A673 (cell line): ENCODE results near the gene MAP2K3.

Experiments used
- CTCF ChIP-seq: fragments of 300-800, 200-600 bp; sonication (generic); conservative IDR thresholded peaks from 2 replicates; pipeline ENCODE4 v1.5.1; 2017; ENCODE audit warnings: low read depth, mild to moderate bottlenecking, antibody characterized with exemption, low read length, moderate library complexity, mixed read lengths
- EZH2 ChIP-seq: fragments of 200-600 bp; sonication (generic); IDR thresholded peaks from 2 replicates; pipeline ENCODE4 v1.6.1; 2017; ENCODE audit warnings: borderline replicate concordance, low read depth, mild to moderate bottlenecking, mixed read lengths, antibody characterized with exemption, low read length; ENCODE audit not compliant: poor library complexity, severe bottlenecking

- TF ChIP-seq CTCF (no peak), EZH2 (no peak)
These were observed 77.9 kb downstream of the MAP2K3 start for GRCh38 chr17:21362331-21362931.
